GM18526 (cell line): ENCODE results near the gene ADAD2.

Source experiments
- POLR2A ChIP-seq: IDR thresholded peaks from 3 replicates; pipeline ENCODE4 v1.6.1; 2011; ENCODE audit not compliant: insufficient read length; ENCODE audit errors: extremely low read depth

Gene ADAD2

DNA sequence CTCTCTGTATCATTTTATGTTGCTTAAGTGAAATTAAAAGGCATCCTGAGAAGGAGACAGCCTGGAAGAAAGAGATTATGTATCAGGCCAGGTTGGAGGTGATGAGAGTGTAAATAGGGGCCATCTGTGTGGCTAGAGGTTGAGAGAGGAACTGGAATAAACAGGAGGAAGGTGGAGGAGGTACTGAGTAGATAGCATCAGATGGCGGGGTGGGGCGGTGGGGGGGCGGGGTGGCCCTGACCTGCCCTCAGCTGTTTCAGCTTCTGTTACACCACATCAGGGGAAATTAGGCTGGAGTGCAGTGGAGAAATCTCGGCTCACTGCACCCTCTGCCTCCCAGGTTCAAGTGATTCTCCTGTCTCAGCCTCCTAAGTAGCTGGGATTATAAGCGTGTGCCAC is 55.7 kb downstream of the ADAD2 start:
- no peak for TF ChIP-seq POLR2A
